Transverse colon (tissue), 4 donors: Measurements from ENCODE around the gene SCART1.
"Not testable (repeated sequence)": the region's sequence is repeated elsewhere in the genome, so short reads cannot be mapped to it uniquely, and the experiment has no call there.

Experiments used
- CTCF ChIP-seq, 5 experiments: fragments of 200-600 bp in 3 of 5; fragments of 450-650 bp in 2 of 5; sonication (generic) in 3 of 5; IDR thresholded peaks; 1 replicate in 2 of 5; 2 replicates in 3 of 5; pipeline ENCODE4 v1.5.1; 2016 to 2017; ENCODE audit warnings: antibody characterized with exemption in 5 of 5, inconsistent platforms in 3 of 5, mild to moderate bottlenecking in 2 of 5, moderate library complexity in 1 of 5
- POLR2A ChIP-seq: fragments of 450-650 bp; IDR thresholded peaks from one replicate; pipeline ENCODE4 v1.6.1; 2016; ENCODE audit warnings: antibody characterized with exemption, mild to moderate bottlenecking, moderate library complexity
- POLR2AphosphoS5 ChIP-seq, 3 donors: sonication (generic); formaldehyde crosslinking; IDR thresholded peaks; one replicate each; pipeline ENCODE4 v1.6.1; 2016; ENCODE audit warnings: antibody characterized with exemption in 3 of 3

GRCh38 chr10:133441356-133441755, 12.4 kb upstream of the SCART1 start:
- not testable (repeated sequence) for TF ChIP-seq CTCF (IDR thresholded peaks at IDR 0.05); POLR2AphosphoS5 (IDR thresholded peaks at IDR 0.05); POLR2A
